Lower lobe of right lung (tissue), 2 donors: Measurements from ENCODE around the gene ARHGAP22. TPM values are rescaled to one million over a fixed set of nuclear protein-coding genes. Genes with fewer than 3 reads are reported as not detected.

Source experiments
- ATAC-seq, 2 donors: fragments of 200-7000 bp; cut with Tn5 transposase; one replicate each; pipeline ENCODE4 v1.9.1; 2020 to 2022; ENCODE audit warnings: mild to moderate bottlenecking in 2 of 2, moderate library complexity in 2 of 2
- DNase-seq: peaks from one replicate; pipeline ENCODE4 v3.0.0-alpha.2; 2020
- H3K27ac ChIP-seq: fragments of 200-600 bp; one replicate; pipeline ENCODE4 v1.8.0; 2022
- H3K27me3 ChIP-seq: fragments of 200-600 bp; one replicate; pipeline ENCODE4 v1.8.0; 2022; ENCODE audit warnings: low read depth
- H3K36me3 ChIP-seq: fragments of 200-600 bp; one replicate; pipeline ENCODE4 v1.8.0; 2022; ENCODE audit warnings: mild to moderate bottlenecking
- H3K4me1 ChIP-seq: fragments of 200-600 bp; one replicate; pipeline ENCODE4 v1.8.0; 2022
- H3K4me3 ChIP-seq: fragments of 200-600 bp; one replicate; pipeline ENCODE4 v1.8.0; 2022; ENCODE audit warnings: mild to moderate bottlenecking
- H3K9me3 ChIP-seq: fragments of 200-600 bp; one replicate; pipeline ENCODE4 v1.8.0; 2022
- intact Hi-C: fragments of 100-400 bp; cut with DNase I; formaldehyde crosslinking; loops from one replicate; pipeline ENCODE4 v1.11.0; 2022
- total RNA-seq: library from RNA; stranded (reverse); fragmentation: NEBNext Ultra II Directional; extraction: Animal tissue kit (Norgen Biotek cat#: 25700); gene quantifications from one replicate; pipeline ENCODE4 v1.2.1, GENCODE V29; 2021
- TF ChIP-seq, protein P1 (sequence below): fragments of 200-600 bp; IDR thresholded peaks from one replicate; pipeline ENCODE4 v1.8.0; 2022; ENCODE audit warnings: antibody characterized with exemption, mild to moderate bottlenecking
- donor health status: DM: no; HTN: yes; CAD: no; lungs with severe emphysema.

The ARHGAP22 gene
- total RNA-seq, 1 donor from 2014 or later: 9.6 TPM

DNA sequence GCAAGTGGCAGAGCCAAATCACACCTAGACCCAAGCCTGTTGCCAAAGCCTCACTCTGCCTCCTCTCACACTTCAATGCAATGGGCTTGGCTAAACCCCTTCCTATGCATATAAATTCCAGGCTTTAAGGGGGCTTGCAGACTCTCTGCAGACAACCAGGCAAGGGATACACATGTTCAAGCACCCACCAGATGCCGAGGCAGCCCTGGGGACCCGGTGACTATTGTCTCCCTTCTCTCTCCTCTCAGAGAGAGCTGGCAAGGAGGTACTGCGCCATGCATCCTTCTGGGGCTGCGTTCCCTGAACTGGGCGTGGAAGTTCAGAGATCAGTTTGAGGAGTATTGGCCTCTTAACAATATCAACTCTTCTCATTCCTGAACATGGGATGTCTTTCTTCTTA is 131.2 kb downstream of the ARHGAP22 start:
- DNase-seq (no peak), ATAC-seq (no peak)
- TF ChIP-seq, protein P1, sequence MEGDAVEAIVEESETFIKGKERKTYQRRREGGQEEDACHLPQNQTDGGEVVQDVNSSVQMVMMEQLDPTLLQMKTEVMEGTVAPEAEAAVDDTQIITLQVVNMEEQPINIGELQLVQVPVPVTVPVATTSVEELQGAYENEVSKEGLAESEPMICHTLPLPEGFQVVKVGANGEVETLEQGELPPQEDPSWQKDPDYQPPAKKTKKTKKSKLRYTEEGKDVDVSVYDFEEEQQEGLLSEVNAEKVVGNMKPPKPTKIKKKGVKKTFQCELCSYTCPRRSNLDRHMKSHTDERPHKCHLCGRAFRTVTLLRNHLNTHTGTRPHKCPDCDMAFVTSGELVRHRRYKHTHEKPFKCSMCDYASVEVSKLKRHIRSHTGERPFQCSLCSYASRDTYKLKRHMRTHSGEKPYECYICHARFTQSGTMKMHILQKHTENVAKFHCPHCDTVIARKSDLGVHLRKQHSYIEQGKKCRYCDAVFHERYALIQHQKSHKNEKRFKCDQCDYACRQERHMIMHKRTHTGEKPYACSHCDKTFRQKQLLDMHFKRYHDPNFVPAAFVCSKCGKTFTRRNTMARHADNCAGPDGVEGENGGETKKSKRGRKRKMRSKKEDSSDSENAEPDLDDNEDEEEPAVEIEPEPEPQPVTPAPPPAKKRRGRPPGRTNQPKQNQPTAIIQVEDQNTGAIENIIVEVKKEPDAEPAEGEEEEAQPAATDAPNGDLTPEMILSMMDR: no peak

DNA sequence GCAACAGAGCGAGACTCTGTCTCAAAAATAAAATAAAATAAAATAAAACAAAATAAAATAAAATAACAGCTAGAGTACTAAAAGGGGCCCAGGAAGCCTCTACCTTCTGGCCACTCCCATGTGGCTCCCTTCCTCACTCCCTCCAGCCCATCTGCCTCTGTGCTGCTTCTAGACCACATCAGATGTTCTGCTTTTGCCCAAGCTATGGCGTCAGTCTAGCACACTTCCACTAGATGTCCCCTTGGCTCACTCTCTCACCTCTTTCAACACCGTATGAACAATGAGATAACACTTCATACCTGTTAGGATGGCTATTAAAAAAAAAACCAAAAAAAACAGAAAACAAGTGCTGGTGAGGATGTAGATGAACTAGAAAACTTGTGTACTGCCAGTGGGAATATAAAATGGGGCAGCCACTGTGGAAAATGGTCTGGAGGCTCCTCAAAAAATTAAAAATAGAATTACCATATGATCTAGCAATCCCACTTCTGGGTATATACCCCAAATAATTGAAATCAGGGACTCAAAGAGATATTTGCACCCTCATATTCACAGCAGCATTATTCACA is 132.3 kb downstream of the ARHGAP22 start:
- no peaks in the 10 kb centered on the region for H3K4me1 ChIP-seq
- no peak overlapping the region for H3K27ac ChIP-seq
- no peak for DNase-seq
- H3K27me3 ChIP-seq: no peaks in the 10 kb centered on the region
- H3K36me3 ChIP-seq: no peaks in the 10 kb centered on the region
- no peaks in the 10 kb centered on the region for H3K9me3 ChIP-seq
- TF ChIP-seq, protein P1: no peak
- intact Hi-C loops: no loop called here
- ATAC-seq: no peak
- no peak overlapping the region for H3K4me3 ChIP-seq

More for the DNA sequence above, 131.2 kb downstream of the ARHGAP22 start:
- no peak overlapping the region for H3K4me3 ChIP-seq
- intact Hi-C loops: no loop called here
- H3K4me1 ChIP-seq: no peaks in the 10 kb centered on the region
- H3K27me3 ChIP-seq: peaks cover 2% of the 10 kb centered on the region
- no peak overlapping the region for H3K27ac ChIP-seq
- H3K9me3 ChIP-seq: no peaks in the 10 kb centered on the region
- no peaks in the 10 kb centered on the region for H3K36me3 ChIP-seq

DNA sequence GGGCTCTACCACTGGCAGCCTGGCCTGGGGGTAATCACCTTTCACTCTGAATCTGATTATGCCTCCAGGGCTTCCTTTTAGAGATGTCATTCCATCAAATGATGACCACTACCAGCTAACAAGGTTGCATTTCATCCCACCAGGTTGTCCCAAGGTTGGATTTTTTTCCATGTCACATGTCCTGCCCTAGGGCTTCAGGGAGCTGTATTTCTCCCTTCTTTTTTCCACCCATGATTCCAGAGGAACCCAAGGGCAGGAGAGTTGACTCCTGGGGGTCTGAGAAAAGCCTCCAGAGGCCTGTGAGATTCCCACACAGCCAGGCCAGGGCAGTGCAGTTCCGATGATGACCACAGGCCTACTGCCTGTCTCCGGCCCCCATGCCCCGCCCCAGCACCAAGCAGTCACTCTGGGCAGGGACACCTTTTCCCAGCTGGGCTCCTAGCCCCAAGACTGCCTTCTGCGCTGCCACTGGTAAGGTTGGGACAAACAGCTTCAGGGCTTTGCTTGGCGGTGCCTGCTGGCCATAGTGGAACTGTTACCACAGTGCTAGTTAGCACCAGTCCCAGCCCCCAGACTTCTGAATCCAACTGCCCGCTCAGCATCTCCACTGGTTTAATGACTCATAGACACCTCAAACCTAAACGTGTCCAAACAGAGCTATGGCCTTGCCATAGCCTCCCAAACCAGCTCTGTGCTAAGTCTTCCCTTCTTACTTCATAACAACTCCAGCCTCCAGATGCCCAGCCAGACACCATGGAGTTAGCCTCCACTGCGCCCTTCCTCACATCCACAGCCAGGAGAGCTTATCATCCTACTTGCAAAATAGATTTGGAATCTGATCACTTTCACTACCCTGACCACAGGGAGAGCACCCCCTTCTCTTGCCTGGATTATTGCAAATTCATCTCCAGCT is 133.7 kb downstream of the ARHGAP22 start:
- ATAC-seq (no peak), DNase-seq (no peak)
- TF ChIP-seq, protein P1: no peak
- Histone ChIP-seq H3K36me3 (no peaks in the 10 kb centered on the region), H3K9me3 (no peaks in the 10 kb centered on the region), H3K27me3 (peaks cover 5% of the 10 kb centered on the region), H3K4me1 (no peaks in the 10 kb centered on the region), H3K4me3 (no peak overlapping the region), H3K27ac (no peak overlapping the region)
- intact Hi-C loops: no loop called here

DNA sequence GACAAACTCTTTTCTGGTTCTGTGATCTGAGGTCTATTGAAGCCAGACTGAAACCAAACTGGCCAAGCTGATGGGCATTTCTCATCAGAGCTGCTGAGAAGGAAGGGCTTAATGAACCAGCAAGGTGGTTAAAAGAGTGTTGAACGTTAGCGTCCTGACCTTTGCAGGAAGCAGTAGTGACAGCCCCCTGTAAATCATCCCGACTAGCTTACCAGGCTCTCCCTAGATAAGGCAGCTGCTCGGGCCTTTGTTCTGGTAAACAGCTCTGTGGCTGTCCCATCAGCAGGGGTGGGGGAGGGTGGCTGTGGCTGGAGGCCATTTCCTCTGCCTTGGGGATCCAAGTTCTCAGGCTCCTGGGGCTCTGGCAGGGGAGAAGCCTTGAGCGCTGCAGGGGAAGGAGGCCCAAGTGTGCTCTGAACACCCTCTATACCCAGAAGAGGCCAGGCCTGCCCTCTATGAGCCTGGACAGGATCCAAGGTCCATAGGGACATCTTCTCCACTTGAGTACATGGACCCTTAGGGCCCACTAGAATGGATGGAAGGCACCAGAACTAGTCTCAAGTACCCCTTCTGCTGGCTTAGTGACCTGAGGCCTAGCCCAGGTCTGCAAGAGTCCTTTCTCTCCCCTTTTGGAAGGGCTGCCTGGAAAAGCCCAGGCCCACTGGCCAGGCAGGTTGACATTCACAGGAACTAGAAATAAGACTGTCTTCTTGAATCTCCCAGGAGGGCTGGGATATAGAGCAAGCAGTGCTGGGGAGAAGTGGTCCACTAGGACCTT is 134.6 kb downstream of the ARHGAP22 start:
- ATAC-seq (no peak), DNase-seq (no peak)
- no peaks in the 10 kb centered on the region for H3K9me3 ChIP-seq
- TF ChIP-seq, protein P1: no peak
- H3K4me3 ChIP-seq: no peak overlapping the region
- intact Hi-C loops: no loop called here
- no peaks in the 10 kb centered on the region for H3K4me1 ChIP-seq
- H3K27ac ChIP-seq: no peak overlapping the region
- no peaks in the 10 kb centered on the region for H3K36me3 ChIP-seq
- H3K27me3 ChIP-seq: peaks cover 8% of the 10 kb centered on the region

DNA sequence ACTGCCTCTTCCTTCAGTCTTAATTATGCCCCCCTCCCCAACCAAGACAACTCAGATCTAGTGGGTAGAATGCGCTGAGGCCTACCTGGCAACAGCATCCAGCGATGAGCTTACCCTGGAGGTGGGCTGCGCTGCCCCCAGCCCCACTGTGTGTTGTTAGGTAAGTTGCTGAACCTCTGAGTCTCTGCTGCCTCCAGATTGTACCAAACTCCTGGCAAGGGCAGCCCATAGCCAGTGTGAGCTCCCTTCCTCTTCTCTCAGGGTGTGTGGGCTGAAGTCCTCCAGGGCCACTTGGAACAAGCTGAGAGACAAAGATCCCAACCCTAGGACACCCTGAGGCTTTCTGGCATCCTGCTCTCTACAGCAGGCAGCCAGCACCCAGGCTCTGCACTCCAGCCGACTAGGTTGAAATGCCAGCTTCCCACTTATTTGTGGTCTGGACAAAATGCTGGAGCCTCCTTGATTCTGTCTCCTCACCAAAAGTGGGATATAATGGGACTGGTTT is 135.3 kb downstream of the ARHGAP22 start:
- TF ChIP-seq, protein P1: no peak
- intact Hi-C loops: no loop called here
- Histone ChIP-seq H3K4me1 (no peaks in the 10 kb centered on the region), H3K4me3 (no peak overlapping the region), H3K36me3 (no peaks in the 10 kb centered on the region), H3K9me3 (no peaks in the 10 kb centered on the region), H3K27me3 (peaks cover 8% of the 10 kb centered on the region), H3K27ac (no peak overlapping the region)
- ATAC-seq (no peak), DNase-seq (no peak)
